ENCODE measurements around the gene VAC14.

Gene VAC14

GRCh38 chr16:70796301-70796700 lies 4.7 kb downstream of the VAC14 start:
- Mint-ChIP-seq H3K4me3 (no peak overlapping the region), H3K36me3 (ENCODE audit: low read depth) (peaks cover 13% of the 10 kb centered on the region), H3K27me3 (ENCODE audit: low read depth, poor library complexity) (peaks cover 8% of the 10 kb centered on the region), H3K27ac (no peak overlapping the region), H3K4me1 (peaks cover 45% of the 10 kb centered on the region), H3K9me3 (no peaks in the 10 kb centered on the region)
- TF ChIP-seq, protein P1, sequence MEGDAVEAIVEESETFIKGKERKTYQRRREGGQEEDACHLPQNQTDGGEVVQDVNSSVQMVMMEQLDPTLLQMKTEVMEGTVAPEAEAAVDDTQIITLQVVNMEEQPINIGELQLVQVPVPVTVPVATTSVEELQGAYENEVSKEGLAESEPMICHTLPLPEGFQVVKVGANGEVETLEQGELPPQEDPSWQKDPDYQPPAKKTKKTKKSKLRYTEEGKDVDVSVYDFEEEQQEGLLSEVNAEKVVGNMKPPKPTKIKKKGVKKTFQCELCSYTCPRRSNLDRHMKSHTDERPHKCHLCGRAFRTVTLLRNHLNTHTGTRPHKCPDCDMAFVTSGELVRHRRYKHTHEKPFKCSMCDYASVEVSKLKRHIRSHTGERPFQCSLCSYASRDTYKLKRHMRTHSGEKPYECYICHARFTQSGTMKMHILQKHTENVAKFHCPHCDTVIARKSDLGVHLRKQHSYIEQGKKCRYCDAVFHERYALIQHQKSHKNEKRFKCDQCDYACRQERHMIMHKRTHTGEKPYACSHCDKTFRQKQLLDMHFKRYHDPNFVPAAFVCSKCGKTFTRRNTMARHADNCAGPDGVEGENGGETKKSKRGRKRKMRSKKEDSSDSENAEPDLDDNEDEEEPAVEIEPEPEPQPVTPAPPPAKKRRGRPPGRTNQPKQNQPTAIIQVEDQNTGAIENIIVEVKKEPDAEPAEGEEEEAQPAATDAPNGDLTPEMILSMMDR (IDR thresholded peaks at IDR 0.05) = no peak
- DNase-seq = no peak

DNA sequence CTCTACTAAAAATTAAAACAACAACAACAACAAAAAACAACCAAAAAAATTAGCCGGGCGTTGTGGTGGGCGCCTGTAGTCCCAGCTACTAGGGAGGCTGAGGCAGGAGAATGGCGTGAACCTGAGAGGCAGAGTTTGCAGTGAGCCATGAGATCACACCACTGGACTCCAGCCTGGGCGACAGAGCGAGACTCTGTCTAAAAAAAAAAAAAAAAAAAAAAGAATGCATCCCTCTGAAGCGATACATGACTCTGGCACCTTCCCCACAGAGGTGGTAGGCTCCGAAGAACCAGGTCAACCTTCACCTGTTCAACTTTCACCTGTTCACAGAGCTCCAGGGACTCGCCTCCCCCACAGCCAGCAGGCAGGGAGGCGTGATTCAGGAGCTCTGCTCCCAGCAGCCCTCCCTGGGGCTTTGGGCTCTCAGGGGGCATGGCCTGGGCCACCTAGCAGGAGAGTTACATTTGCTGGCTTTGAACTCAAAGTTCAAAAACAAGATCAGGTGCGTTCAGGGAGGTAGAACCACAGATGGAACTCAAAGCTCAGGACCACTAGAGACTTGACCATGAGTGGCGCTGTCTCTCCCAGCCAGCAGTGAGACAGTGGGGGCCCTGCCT lies 5.6 kb downstream of the VAC14 start:
- Mint-ChIP-seq H3K4me3 (no peak overlapping the region), H3K27ac (no peak overlapping the region), H3K27me3 (ENCODE audit: low read depth, poor library complexity) (peaks cover 8% of the 10 kb centered on the region), H3K9me3 (no peaks in the 10 kb centered on the region), H3K4me1 (peaks cover 51% of the 10 kb centered on the region), H3K36me3 (ENCODE audit: low read depth) (peaks cover 13% of the 10 kb centered on the region)
- TF ChIP-seq, protein P1 (IDR thresholded peaks at IDR 0.05) = no peak
- no peak for DNase-seq

- Mint-ChIP-seq H3K4me1 (peaks cover 51% of the 10 kb centered on the region), H3K4me3 (no peak overlapping the region), H3K27ac (peak overlapping the region; percentile 54), H3K9me3 (no peaks in the 10 kb centered on the region), H3K36me3 (ENCODE audit: low read depth) (peaks cover 13% of the 10 kb centered on the region), H3K27me3 (ENCODE audit: low read depth, poor library complexity) (peaks cover 5% of the 10 kb centered on the region)
- TF ChIP-seq, protein P1 (IDR thresholded peaks at IDR 0.05) = no peak
- DNase-seq = no peak
Observed at GRCh38 chr16:70793851-70794502, 7.0 kb downstream of the VAC14 start.

GRCh38 chr16:70790815-70791214 lies 10.1 kb downstream of the VAC14 start:
- Mint-ChIP-seq H3K36me3 (ENCODE audit: low read depth) (no peaks in the 10 kb centered on the region), H3K27ac (peak overlapping the region; percentile 97), H3K4me3 (peak overlapping the region; percentile 10), H3K4me1 (peaks cover 66% of the 10 kb centered on the region), H3K9me3 (no peaks in the 10 kb centered on the region), H3K27me3 (ENCODE audit: low read depth, poor library complexity) (peaks cover 8% of the 10 kb centered on the region)
- TF ChIP-seq, protein P1 (IDR thresholded peaks at IDR 0.05) = no peak
- peak; percentile 37 for DNase-seq

GRCh38 chr16:70789595-70790447 lies 11.1 kb downstream of the VAC14 start:
- peak overlapping the region; percentile 97 for H3K27ac Mint-ChIP-seq

More at GRCh38 chr16:70789595-70790447, 11.1 kb downstream of the VAC14 start:
- Mint-ChIP-seq H3K4me3 (peak overlapping the region; percentile 51), H3K9me3 (no peaks in the 10 kb centered on the region), H3K4me1 (peaks cover 56% of the 10 kb centered on the region), H3K27me3 (ENCODE audit: low read depth, poor library complexity) (peaks cover 8% of the 10 kb centered on the region), H3K36me3 (ENCODE audit: low read depth) (peaks cover 6% of the 10 kb centered on the region)
- no peak for DNase-seq
- TF ChIP-seq, protein P1 (IDR thresholded peaks at IDR 0.05) = no peak

All from nephron progenitor cell (in vitro differentiated cells).